ENCODE measurements around the gene SLC6A2. TPM values are rescaled to one million over a fixed set of nuclear protein-coding genes. Genes with fewer than 3 reads are reported as not detected.

Gene SLC6A2
- total RNA-seq, 1 experiment from 2014 or later, result not detected

GRCh38 chr16:55656691-55657092 is 904 bp downstream of the SLC6A2 start:
- no peak overlapping the region for H3K27ac ChIP-seq (ENCODE audit: low read length)
- H3K27me3 ChIP-seq (ENCODE audit: low read length), result peaks cover 2% of the 10 kb centered on the region; the same call in 1 of the 2 replicates

GRCh38 chr16:55657616-55658015 is 1.8 kb downstream of the SLC6A2 start:
- CTCF ChIA-PET, result no interaction called here
- POLR2A ChIA-PET (ENCODE audit: unreplicated experiment), result no interaction called here

More at GRCh38 chr16:55656691-55657092, 904 bp downstream of the SLC6A2 start:
- no TSS peak for BruUV-seq (replicated peaks)
- intact Hi-C loops (cut with micrococcal nuclease), result no loop called here
- POLR2A ChIA-PET (ENCODE audit: unreplicated experiment), result no interaction called here
- Histone ChIP-seq H2AFZ (ENCODE audit: low read length) (no peak overlapping the region), H3K9me2 (replicated peaks; ENCODE audit: low read length) (no peaks in the 10 kb centered on the region), H4K20me1 (ENCODE audit: low read length) (no peaks in the 10 kb centered on the region), H3F3A (ENCODE audit: low read length, unreplicated experiment) (no peaks in the 10 kb centered on the region), H3K4me2 (ENCODE audit: low read length) (no peak overlapping the region), H3K4me3 (ENCODE audit: low read length) (no peak overlapping the region), H3K9me3 (ENCODE audit: low read length) (no peaks in the 10 kb centered on the region), H3K36me3 (ENCODE audit: low read depth, low read length) (no peaks in the 10 kb centered on the region), H3K4me1 (ENCODE audit: insufficient read depth, low read length) (no peaks in the 10 kb centered on the region), H3K79me2 (ENCODE audit: low read length) (no peaks in the 10 kb centered on the region), H3K9ac (ENCODE audit: low read length) (no peak overlapping the region)
- CTCF ChIA-PET, result no interaction called here
- no peak for ATAC-seq
- TF ChIP-seq EZH2phosphoT487 (IDR thresholded peaks at IDR 0.05; ENCODE audit: borderline replicate concordance, low read length) (no peak), CTCF (conservative IDR thresholded peaks at IDR 0.05; ENCODE audit: low read depth, low read length) (no peak)
- DNase-seq, result no peak

More at GRCh38 chr16:55657616-55658015, 1.8 kb downstream of the SLC6A2 start:
- TF ChIP-seq CTCF (conservative IDR thresholded peaks at IDR 0.05; ENCODE audit: low read depth, low read length) (no peak), EZH2 (IDR thresholded peaks at IDR 0.05; ENCODE audit: low read length, unreplicated experiment) (no peak), EZH2phosphoT487 (IDR thresholded peaks at IDR 0.05; ENCODE audit: borderline replicate concordance, low read length) (no peak)
- Histone ChIP-seq H3K27me3 (ENCODE audit: low read length) (peaks cover 2% of the 10 kb centered on the region; the same call in 1 of the 2 replicates), H3K9ac (ENCODE audit: low read length) (no peak overlapping the region), H3K27ac (ENCODE audit: low read length) (no peak overlapping the region), H3K4me2 (ENCODE audit: low read length) (no peak overlapping the region), H3K36me3 (ENCODE audit: low read depth, low read length) (no peaks in the 10 kb centered on the region), H3K79me2 (ENCODE audit: low read length) (no peaks in the 10 kb centered on the region), H3K4me3 (ENCODE audit: low read length) (no peak overlapping the region), H2AFZ (ENCODE audit: low read length) (no peak overlapping the region), H3F3A (ENCODE audit: low read length, unreplicated experiment) (no peaks in the 10 kb centered on the region), H4K20me1 (ENCODE audit: low read length) (no peaks in the 10 kb centered on the region), H3K4me1 (ENCODE audit: insufficient read depth, low read length) (no peaks in the 10 kb centered on the region), H3K9me3 (ENCODE audit: low read length) (no peaks in the 10 kb centered on the region), H3K9me2 (replicated peaks; ENCODE audit: low read length) (no peaks in the 10 kb centered on the region)
- ATAC-seq (no peak), DNase-seq (no peak)
- BruUV-seq (replicated peaks), result no TSS peak
- intact Hi-C loops (cut with micrococcal nuclease), result no loop called here

Data from PC-3 (cell line).